K562 (cell line): ENCODE results near the gene LRRC58. TPM values are rescaled to one million over a fixed set of nuclear protein-coding genes. Genes with fewer than 3 reads are reported as not detected.
"Not testable (repeated sequence)": the region's sequence is repeated elsewhere in the genome, so short reads cannot be mapped to it uniquely, and the experiment has no call there.

Source experiments
- ATAC-seq: fragments of 200-7000 bp; cut with Tn5 transposase; 3 replicates; pipeline ENCODE4 v1.9.1; 2020; ENCODE audit warnings: moderate library complexity
- BruUV-seq: library from RNA; stranded (reverse); fragments of 400-500 nt; replicated peaks from 2 replicates; lab custom pipeline; 2021; lab: Mats Ljungman, UMichigan
- CTCF ChIA-PET: fragments of 300-600 bp; formaldehyde crosslinking; extraction: SDS; loops from one replicate; lab custom pipeline; 2021; ENCODE audit warnings: low intra/inter-chr PET ratio; lab: Yijun Ruan, JAX
- POLR2A ChIA-PET: fragments of 300-600, 350-650 bp; sonication (Branson Sonifier 250); formaldehyde crosslinking; extraction: SDS; loops from one replicate; lab custom pipeline; 2021; ENCODE audit warnings: antibody characterized with exemption, inconsistent platforms; lab: Yijun Ruan, JAX
- DNase-seq, 4 experiments: peaks; one replicate each; pipeline versions ENCODE4 v3.0.0 to v3.0.0-alpha.2; 2011 to 2018; ENCODE audit warnings: low spot score in 3 of 4, mixed read lengths in 3 of 4; ENCODE audit errors: extremely low read depth in 1 of 4
- FAIRE-seq: peaks from 2 replicates; lab custom pipeline; 2011; peaks lifted over from hg19 to GRCh38; lab: Jason Lieb, UNC
- H2AFZ ChIP-seq: 2 replicates; pipeline ENCODE4 v1.6.0; 2011; ENCODE audit warnings: low read depth, low read length, control low read depth, inconsistent platforms
- H3K27ac ChIP-seq: fragments of 200-600 bp; 3 replicates; pipeline ENCODE4 v1.8.0; 2011; ENCODE audit warnings: low read depth, mild to moderate bottlenecking, control low read depth, inconsistent platforms, low read length, moderate library complexity, mixed read lengths; ENCODE audit errors: extremely low read depth
- H3K27me3 ChIP-seq, 2 experiments: fragments of 300-600 bp in 1 of 2; 2 replicates in 1 of 2; 3 replicates in 1 of 2; pipeline versions ENCODE4 v1.6.0 to v1.8.0; 2011; ENCODE audit warnings: inconsistent platforms in 2 of 2, low read length in 2 of 2, mild to moderate bottlenecking in 1 of 2, mixed read lengths in 1 of 2, moderate library complexity in 1 of 2; ENCODE audit not compliant: control insufficient read depth in 2 of 2, insufficient read depth in 2 of 2
- H3K36me3 ChIP-seq: fragments of 300-600 bp; 3 replicates; pipeline ENCODE4 v1.8.0; 2011; ENCODE audit warnings: mild to moderate bottlenecking, low read length, inconsistent platforms; ENCODE audit not compliant: control insufficient read depth, insufficient read depth
- H3K4me1 ChIP-seq, 2 experiments: fragments of 200-600 bp in 1 of 2; replicated peaks in 1 of 2; 2 replicates in 1 of 2; 3 replicates in 1 of 2; pipeline versions ENCODE4 v1.5.1 to v1.8.0; 2011; ENCODE audit warnings: inconsistent platforms in 2 of 2, low read length in 2 of 2, mild to moderate bottlenecking in 1 of 2, mixed read lengths in 1 of 2, moderate library complexity in 1 of 2; ENCODE audit not compliant: control insufficient read depth in 2 of 2, insufficient read depth in 2 of 2
- H3K4me2 ChIP-seq: 2 replicates; pipeline ENCODE4 v1.6.1; 2011; ENCODE audit warnings: low read length, control low read depth, inconsistent platforms, mixed read lengths; ENCODE audit not compliant: insufficient read depth
- H3K4me3 ChIP-seq: fragments of 200-600 bp; sonication (generic), shearing (Covaris generic); 2 replicates; pipeline ENCODE4 v1.5.1; 2016; ENCODE audit warnings: control low read depth, inconsistent platforms
- H3K79me2 ChIP-seq: fragments of 200-600 bp; 3 replicates; pipeline ENCODE4 v1.8.0; 2011; ENCODE audit warnings: low read length, inconsistent platforms; ENCODE audit not compliant: control insufficient read depth, insufficient read depth
- H3K9ac ChIP-seq, 2 experiments: 2 replicates each; pipeline versions ENCODE4 v1.6.0 to v1.6.1; 2011; ENCODE audit warnings: low read depth in 2 of 2, low read length in 2 of 2, control low read depth in 1 of 2, inconsistent platforms in 1 of 2, mild to moderate bottlenecking in 1 of 2, mixed read lengths in 1 of 2; ENCODE audit not compliant: insufficient read depth in 1 of 2
- H3K9me1 ChIP-seq: one replicate; pipeline ENCODE4 v1.6.0; 2011; ENCODE audit warnings: inconsistent platforms, mild to moderate bottlenecking, low read length, moderate library complexity; ENCODE audit not compliant: control insufficient read depth, insufficient read depth
- H3K9me3 ChIP-seq: replicated peaks from 2 replicates; pipeline ENCODE4 v1.5.1; 2011; ENCODE audit warnings: low read depth, low read length, inconsistent platforms; ENCODE audit not compliant: control insufficient read depth, insufficient read depth
- H4K20me1 ChIP-seq: replicated peaks from 2 replicates; pipeline ENCODE4 v1.6.1; 2011; ENCODE audit warnings: low read length, inconsistent platforms, mixed read lengths; ENCODE audit not compliant: control insufficient read depth, insufficient read depth
- GATAD2B ChIP-seq: fragments of 450-650 bp; IDR thresholded peaks from 2 replicates; pipeline ENCODE4 v1.6.1; 2017; ENCODE audit warnings: mild to moderate bottlenecking, borderline replicate concordance
- HDAC3 ChIP-seq: fragments of 450-650 bp; IDR thresholded peaks from 2 replicates; pipeline ENCODE4 v1.6.1; 2018; ENCODE audit warnings: borderline replicate concordance, mild to moderate bottlenecking, moderate library complexity; ENCODE audit not compliant: partially characterized antibody
- HDGF ChIP-seq: fragments of 450-650 bp; IDR thresholded peaks from 2 replicates; pipeline ENCODE4 v1.6.1; 2016
- NFE2 ChIP-seq: IDR thresholded peaks from 2 replicates; pipeline ENCODE4 v1.6.1; 2014; ENCODE audit warnings: antibody characterized with exemption, low read depth
- NR3C1 ChIP-seq: sonication (generic); formaldehyde crosslinking; IDR thresholded peaks from 2 replicates; pipeline ENCODE4 v1.8.1; 2022; ENCODE audit warnings: missing genetic modification reagents
- RB1 ChIP-seq: fragments of 450-650 bp; IDR thresholded peaks from 2 replicates; pipeline ENCODE4 v1.6.1; 2017; ENCODE audit warnings: low read depth, mild to moderate bottlenecking
- TRIM28 ChIP-seq: fragments of 450-650 bp; IDR thresholded peaks from 2 replicates; pipeline ENCODE4 v1.6.1; 2017
- USF2 ChIP-seq: sonication (generic); formaldehyde crosslinking; IDR thresholded peaks from 2 replicates; pipeline ENCODE4 v1.5.0; 2020; ENCODE audit warnings: missing genetic modification reagents
- ZFP36 ChIP-seq: fragments of 150-350 bp; IDR thresholded peaks from 2 replicates; pipeline ENCODE4 v1.6.1; 2018; ENCODE audit warnings: low read length, low read depth; ENCODE audit not compliant: partially characterized antibody
- ZNF140 ChIP-seq: fragments of 250-450 bp; sonication (Bioruptor Pico); IDR thresholded peaks from 2 replicates; pipeline ENCODE4 v1.8.0; 2021; ENCODE audit warnings: moderate library complexity, mild to moderate bottlenecking, inconsistent platforms
- ZNF197 ChIP-seq: fragments of 200-800 bp; sonication (Bioruptor generic); IDR thresholded peaks from 2 replicates; pipeline ENCODE4 v1.6.1; 2016; ENCODE audit warnings: low read depth, missing genetic modification characterization, missing compliant biosample characterization
- ZNF239 ChIP-seq: fragments of 250-450 bp; sonication (Bioruptor Pico); IDR thresholded peaks from 2 replicates; pipeline ENCODE4 v1.4.0; 2020; ENCODE audit warnings: mild to moderate bottlenecking
- ZNF668 ChIP-seq: fragments of 250-450 bp; sonication (Bioruptor Pico); IDR thresholded peaks from 2 replicates; pipeline ENCODE4 v1.8.0; 2022; ENCODE audit warnings: mild to moderate bottlenecking, inconsistent platforms
- ZNF76 ChIP-seq: fragments of 250-450 bp; sonication (Bioruptor Pico); IDR thresholded peaks from 2 replicates; pipeline ENCODE4 v1.4.0; 2020; ENCODE audit warnings: mild to moderate bottlenecking, moderate library complexity, borderline replicate concordance
- WGBS: fragments of 100-300 bp; shearing (Covaris generic); methylation state at CpG from one replicate; pipeline ENCODE4 v1.1.6; 2016; ENCODE audit warnings: low coverage, mixed read lengths; ENCODE audit not compliant: insufficient coverage; ENCODE audit errors: missing lambda C conversion rate; 5-methylcytosine and 5-hydroxymethylcytosine counted together
- in situ Hi-C: fragments of 300-500 bp; cut with MboI; formaldehyde crosslinking; loops from 4 replicates; pipeline ENCODE4 v1.15.0; 2018; ENCODE audit warnings: inconsistent platforms, mixed read lengths
- intact Hi-C: fragments of 100-400 bp; cut with micrococcal nuclease; formaldehyde crosslinking; loops from 2 replicates; pipeline ENCODE4 v1.14.2; 2022
- polyA plus RNA-seq, 8 experiments: library from polyadenylated mRNA; depleted of rRNA in 4 of 8; stranded (reverse) in 5 of 8; unstranded in 3 of 8; fragments of >200 nt; fragmentation: Nextera tagmentation in 2 of 8; fragmentation: Illumina TruSeq in 1 of 8; extraction: Ambion mirVana in 2 of 8; extraction: Trizol in 1 of 8; gene quantifications; 2 replicates each; pipeline versions ENCODE4 v1.2.1 to v1.2.3, GENCODE V29; 2011 to 2014; ENCODE audit warnings: inconsistent platforms in 1 of 8, missing spikeins in 1 of 8
- total RNA-seq, 7 experiments: library from RNA; depleted of rRNA in 6 of 7; stranded (reverse); fragments of >200 nt in 6 of 7; fragmentation: Illumina TruSeq in 2 of 7; extraction: Trizol in 2 of 7; gene quantifications; 2 replicates each; pipeline versions ENCODE4 v1.2.1 to v1.2.3, GENCODE V29; 2011 to 2021; ENCODE audit warnings: low replicate concordance in 1 of 7
- TF ChIP-seq, protein P1 (sequence below): fragments of 250-450 bp; sonication (Bioruptor Pico); IDR thresholded peaks from 2 replicates; pipeline ENCODE4 v1.9.0; 2021; ENCODE audit warnings: mild to moderate bottlenecking, inconsistent platforms

Gene LRRC58
- total and polyA plus RNA-seq, 9 of the 15 experiments (the other 6 are each of a cell fraction or from before 2014, with no cell fraction given) = 5.6 to 26.6 (median 14.8) TPM

- TF ChIP-seq HDAC3 = no peak
- TF ChIP-seq NFE2 = no peak
- TF ChIP-seq NR3C1 (CRISPR knock-in tag) = no peak
- TF ChIP-seq ZNF197 (CRISPR knock-in tag) = no peak
- TF ChIP-seq, protein P1, sequence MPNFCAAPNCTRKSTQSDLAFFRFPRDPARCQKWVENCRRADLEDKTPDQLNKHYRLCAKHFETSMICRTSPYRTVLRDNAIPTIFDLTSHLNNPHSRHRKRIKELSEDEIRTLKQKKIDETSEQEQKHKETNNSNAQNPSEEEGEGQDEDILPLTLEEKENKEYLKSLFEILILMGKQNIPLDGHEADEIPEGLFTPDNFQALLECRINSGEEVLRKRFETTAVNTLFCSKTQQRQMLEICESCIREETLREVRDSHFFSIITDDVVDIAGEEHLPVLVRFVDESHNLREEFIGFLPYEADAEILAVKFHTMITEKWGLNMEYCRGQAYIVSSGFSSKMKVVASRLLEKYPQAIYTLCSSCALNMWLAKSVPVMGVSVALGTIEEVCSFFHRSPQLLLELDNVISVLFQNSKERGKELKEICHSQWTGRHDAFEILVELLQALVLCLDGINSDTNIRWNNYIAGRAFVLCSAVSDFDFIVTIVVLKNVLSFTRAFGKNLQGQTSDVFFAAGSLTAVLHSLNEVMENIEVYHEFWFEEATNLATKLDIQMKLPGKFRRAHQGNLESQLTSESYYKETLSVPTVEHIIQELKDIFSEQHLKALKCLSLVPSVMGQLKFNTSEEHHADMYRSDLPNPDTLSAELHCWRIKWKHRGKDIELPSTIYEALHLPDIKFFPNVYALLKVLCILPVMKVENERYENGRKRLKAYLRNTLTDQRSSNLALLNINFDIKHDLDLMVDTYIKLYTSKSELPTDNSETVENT (CRISPR knock-in tag) = no peak
- no peak for TF ChIP-seq TRIM28
- TF ChIP-seq ZNF76 = no peak
- TF ChIP-seq RB1 = no peak
- TF ChIP-seq HDGF = no peak
Measured at GRCh38 chr3:120299403-120299802, 49.8 kb downstream of the LRRC58 start (continued).

DNA sequence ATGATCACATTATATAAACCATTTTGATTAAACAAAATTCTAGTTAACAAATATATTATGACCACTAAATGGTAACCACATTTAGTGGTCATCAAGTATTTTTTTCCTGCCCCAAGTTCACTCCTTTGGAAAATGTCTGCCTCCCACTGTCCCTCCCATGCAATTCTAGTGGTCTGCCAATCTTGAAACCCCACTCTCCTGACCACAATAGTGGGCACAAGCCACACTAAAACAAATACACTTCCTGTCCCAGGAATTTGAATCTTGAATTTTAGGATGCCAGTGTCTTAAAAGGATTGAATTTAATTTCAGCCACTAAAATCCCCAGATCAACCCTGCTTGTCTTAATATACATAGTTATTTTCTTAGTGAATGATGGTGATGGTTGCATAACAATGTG lies 50.2 kb downstream of the LRRC58 start:
- Histone ChIP-seq H3K27me3 (0 out of 5 replicates have a peak, but pooled peaks cover 0 to 4% of the 10 kb centered on the region in 2 experiments), H4K20me1 (no peaks in the 10 kb centered on the region), H3K9ac (no peak overlapping the region), H2AFZ (no peak overlapping the region), H3K36me3 (no peaks in the 10 kb centered on the region), H3K4me3 (no peak overlapping the region), H3K9me3 (no peaks in the 10 kb centered on the region), H3K79me2 (no peaks in the 10 kb centered on the region), H3K4me1 (no peaks in the 10 kb centered on the region), H3K4me2 (no peak overlapping the region), H3K27ac (no peak overlapping the region), H3K9me1 (no peaks in the 10 kb centered on the region)
- in situ Hi-C loops = no loop called here
- no peak for DNase-seq
- FAIRE-seq = no peak
- POLR2A ChIA-PET = no interaction called here
- no peak for ATAC-seq
- BruUV-seq = no TSS peak
- CTCF ChIA-PET = no interaction called here
- intact Hi-C loops = no loop called here
- TF ChIP-seq USF2 (CRISPR knock-in tag) = no peak
- no peak for TF ChIP-seq ZFP36
- no peak for TF ChIP-seq GATAD2B
- no peak for TF ChIP-seq ZNF140 (CRISPR knock-in tag)
- no peak for TF ChIP-seq ZNF239 (CRISPR knock-in tag)
- no peak for TF ChIP-seq ZNF668 (CRISPR knock-in tag)

GRCh38 chr3:120291552-120291951 lies 57.6 kb downstream of the LRRC58 start:
- ATAC-seq, CTCF ChIA-PET, POLR2A ChIA-PET, intact Hi-C loops, DNase-seq, H3K27ac ChIP-seq, H3K4me2 ChIP-seq, in situ Hi-C loops, H3K9me1 ChIP-seq, H3K9ac ChIP-seq, H3K79me2 ChIP-seq, H3K4me1 ChIP-seq, H4K20me1 ChIP-seq, H3K4me3 ChIP-seq, H3K9me3 ChIP-seq, BruUV-seq, H2AFZ ChIP-seq, FAIRE-seq, H3K36me3 ChIP-seq: not testable (repeated sequence)
- WGBS = 0% methylated on average over 2 of the region's 2 CpGs
- H3K27me3 ChIP-seq = peaks cover 0 to 12% of the 10 kb centered on the region in 2 experiments; a peak in 3 of 5 replicates
